ENCODE measurements around the gene APBB2. TPM values are rescaled to one million over a fixed set of nuclear protein-coding genes. Genes with fewer than 3 reads are reported as not detected.

APBB2 gene
- total and polyA plus RNA-seq, 2 of the 8 experiments (the other 6 are each of a cell fraction or from before 2014, with no cell fraction given): 58.7 to 59.4 TPM

DNA sequence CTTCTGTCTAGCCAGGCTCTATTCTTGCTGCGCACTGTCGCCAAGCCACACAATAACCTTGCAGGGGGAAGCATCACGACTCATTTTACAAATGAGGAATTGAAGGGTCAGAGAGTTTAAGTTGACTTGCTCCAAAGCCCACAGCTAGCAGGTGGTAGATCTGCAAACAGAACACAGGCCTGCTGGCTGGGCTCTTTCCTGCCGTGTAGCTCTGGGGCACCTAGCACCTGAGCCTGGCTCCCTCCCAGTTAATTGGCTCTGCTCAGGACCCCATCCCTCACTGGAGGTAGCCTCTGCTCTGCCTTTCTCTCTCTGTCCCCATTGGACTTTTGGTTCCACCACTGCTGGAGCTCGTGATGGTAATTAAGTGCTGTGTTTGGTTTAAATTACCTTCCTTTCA is 366.1 kb downstream of the APBB2 start:
- WGBS, 2 experiments (ENCODE audit: extremely low coverage in 1 of 2, insufficient coverage in 1 of 2, insufficient read length in 1 of 2, insufficient replicate concordance in 2 of 2, low coverage in 1 of 2, low lambda C conversion rate in 2 of 2, missing lambda C conversion rate in 1 of 2): 86% methylated on average over 5 of the region's 5 CpGs; no CpG with 5 or more reads in 1 of the 2 experiments
- Histone ChIP-seq H3K23me2 (ENCODE audit: low read depth, low read length) (no peaks in the 10 kb centered on the region), H2BK120ac (replicated peaks; ENCODE audit: low read depth, low read length) (no peak overlapping the region), H3K56ac (replicated peaks; ENCODE audit: insufficient read length, low read depth, low read length) (no peak overlapping the region), H3K4me1 (replicated peaks in 1 of 4; ENCODE audit: control insufficient read depth in 3 of 4, insufficient read depth in 4 of 4, low read length in 3 of 4) (peaks cover 0 to 7% (median 4%) of the 10 kb centered on the region in 4 experiments; a peak in 4 of 7 replicates), H2BK5ac (ENCODE audit: low read depth, low read length) (no peak overlapping the region; the same call in 1 of the 2 replicates), H2BK12ac (ENCODE audit: low read depth, low read length) (no peak overlapping the region), H3K4ac (replicated peaks; ENCODE audit: insufficient read length, low read depth, low read length) (no peak overlapping the region), H3K79me2 (ENCODE audit: control insufficient read depth in 1 of 2, insufficient read depth in 2 of 2, low read length in 2 of 2) (peaks cover 0 to 85% of the 10 kb centered on the region in 2 experiments; a peak in 2 of 4 replicates), H3K9ac (replicated peaks in 1 of 4; ENCODE audit: extremely low read depth in 1 of 4, low read depth in 3 of 4, low read length in 3 of 4) (no peak overlapping the region; a peak in 1 of 7 replicates), H3K27ac (ENCODE audit: low read depth, low read length) (no peak overlapping the region), H4K8ac (ENCODE audit: extremely low read depth, insufficient read depth, low read length) (no peak overlapping the region), H2BK20ac (ENCODE audit: low read length) (no peak overlapping the region), H3K9me3 (ENCODE audit: insufficient read depth in 2 of 2, low read depth in 1 of 2, low read length in 1 of 2) (no peaks in the 10 kb centered on the region), H3K23ac (ENCODE audit: insufficient read length) (no peak overlapping the region), H2BK15ac (ENCODE audit: low read length) (no peak overlapping the region), H4K91ac (replicated peaks; ENCODE audit: insufficient read length, low read length) (no peak overlapping the region), H3K18ac (ENCODE audit: extremely low read depth, low read length) (no peak overlapping the region; the same call in 1 of the 2 replicates), H3K79me1 (ENCODE audit: low read depth, low read length) (peaks cover 12% of the 10 kb centered on the region), H3K4me2 (ENCODE audit: insufficient read depth in 1 of 2, low read depth in 2 of 2, low read length in 2 of 2) (no peak overlapping the region), H2AFZ (ENCODE audit: low read length) (no peak overlapping the region), H3K36me3 (ENCODE audit: control insufficient read depth in 2 of 4, insufficient read depth in 4 of 4, low read length in 3 of 4) (peaks cover 0 to 5% (median 1%) of the 10 kb centered on the region in 4 experiments; a peak in 2 of 8 replicates), H3K27me3 (replicated peaks in 1 of 4; ENCODE audit: control insufficient read depth in 3 of 4, extremely low read depth in 1 of 4, insufficient read depth in 3 of 4, low read length in 3 of 4) (no peaks in the 10 kb centered on the region), H3K14ac (ENCODE audit: insufficient read length) (no peak overlapping the region), H2AK5ac (ENCODE audit: low read depth, low read length) (no peak overlapping the region), H4K5ac (ENCODE audit: insufficient read length, low read depth, low read length) (no peak overlapping the region), H4K20me1 (replicated peaks in 1 of 2; ENCODE audit: control insufficient read depth in 1 of 2, insufficient read depth in 2 of 2, low read length in 2 of 2) (peaks cover 5 to 10% of the 10 kb centered on the region in 2 experiments), H3K4me3 (ENCODE audit: extremely low read depth in 1 of 4, insufficient read depth in 2 of 4, low read depth in 3 of 4, low read length in 4 of 4) (no peak overlapping the region)
- ChIA-PET CTCF (ENCODE audit: partially characterized antibody) (interaction anchor here (0.9 to 2.8 kb wide), 4 partner anchors 8 to 40 kb away, joined by 3 to 17 read pairs (median 4); no protein-coding TSS in a partner anchor), POLR2A (ENCODE audit: partially characterized antibody) (interaction anchor here (5.7 kb wide), 1 partner anchor 9 kb away, joined by 37 read pairs; no protein-coding TSS in a partner anchor)
- no peak for TF ChIP-seq CHD1 (IDR thresholded peaks at IDR 0.05; ENCODE audit: low read depth, low read length)
- TF ChIP-seq SP1 (IDR thresholded peaks at IDR 0.05; ENCODE audit: low read depth, low read length): no peak
- no peak for FAIRE-seq
- no peak for DNase-seq (ENCODE audit: low read depth in 1 of 2, low spot score in 2 of 2)

Data from H1 (cell line).